Sigmoid colon (tissue), 7 donors: Measurements from ENCODE around the gene NDOR1. TPM values are rescaled to one million over a fixed set of nuclear protein-coding genes. Genes with fewer than 3 reads are reported as not detected.

Experiments used
- DNase-seq: peaks from one replicate; pipeline ENCODE4 v3.0.0-alpha.2; 2019
- H3K27ac ChIP-seq, 4 donors: fragments of 200-600 bp; sonication (generic); one replicate each; pipeline ENCODE4 v1.5.1; 2016 to 2019; ENCODE audit warnings: mild to moderate bottlenecking in 1 of 4
- H3K27me3 ChIP-seq, 3 donors: fragments of 200-600 bp; sonication (generic); one replicate each; pipeline ENCODE4 v1.5.1; 2019; ENCODE audit warnings: mild to moderate bottlenecking in 1 of 3
- H3K36me3 ChIP-seq, 4 donors: fragments of 200-600 bp; sonication (generic); one replicate each; pipeline ENCODE4 v1.5.1; 2016 to 2019
- H3K4me1 ChIP-seq, 4 donors: fragments of 200-600 bp; sonication (generic); one replicate each; pipeline ENCODE4 v1.5.1; 2017 to 2019
- H3K4me3 ChIP-seq, 4 donors: fragments of 200-600 bp; sonication (generic); one replicate each; pipeline ENCODE4 v1.5.1; 2017 to 2019; ENCODE audit warnings: mild to moderate bottlenecking in 2 of 4, moderate library complexity in 1 of 4
- H3K9me3 ChIP-seq, 4 donors: fragments of 200-600 bp in 3 of 4; sonication (generic) in 3 of 4; one replicate each; pipeline versions ENCODE4 v1.5.1 to v1.6.1; 2013 to 2019
- CTCF ChIP-seq, 4 experiments: fragments of 450-650 bp in 3 of 4; fragments of 200-600 bp in 1 of 4; IDR thresholded peaks; one replicate each; pipeline ENCODE4 v1.5.1; 2016 to 2019; ENCODE audit warnings: antibody characterized with exemption in 4 of 4, mild to moderate bottlenecking in 3 of 4, moderate library complexity in 2 of 4
- EP300 ChIP-seq, 4 donors: sonication (generic); formaldehyde crosslinking; IDR thresholded peaks; one replicate each; pipeline ENCODE4 v1.6.1; 2017; ENCODE audit warnings: antibody characterized with exemption in 4 of 4
- POLR2A ChIP-seq, 2 donors: fragments of 450-650 bp; IDR thresholded peaks; one replicate each; pipeline ENCODE4 v1.6.1; 2016; ENCODE audit warnings: antibody characterized with exemption in 2 of 2, mild to moderate bottlenecking in 2 of 2, moderate library complexity in 2 of 2
- POLR2AphosphoS5 ChIP-seq, 4 donors: sonication (generic); formaldehyde crosslinking; IDR thresholded peaks; one replicate each; pipeline ENCODE4 v1.6.1; 2017; ENCODE audit warnings: antibody characterized with exemption in 4 of 4
- WGBS, 2 donors: extraction: QIAGEN DNeasy Blood & Tissue Kit; methylation state at CpG; one replicate each; pipeline ENCODE4 v1.1.7; 2013; 5-methylcytosine and 5-hydroxymethylcytosine counted together
- intact Hi-C: fragments of 100-400 bp; cut with DNase I; formaldehyde crosslinking; loops from one replicate; pipeline ENCODE4 v1.15.1; 2023
- polyA plus RNA-seq, 3 donors: library from polyadenylated mRNA; stranded (reverse); fragments of 200-250 nt; gene quantifications; one replicate each; pipeline ENCODE4 v1.2.3, GENCODE V29; 2013
- total RNA-seq, 4 donors: library from RNA; depleted of rRNA; stranded (reverse); fragments of >200 nt; gene quantifications; one replicate each; pipeline ENCODE4 v1.1.0, GENCODE V29; 2016
- donor health status: healthy with polysubstance abuse.
- donor health status: Bipolar disorder and iron deficiency.
- donor health status: healthy.

Gene NDOR1
- total and polyA plus RNA-seq, 7 donors, result 3.8 to 20.2 (median 5.4) TPM

- DNase-seq, result no peak
- Histone ChIP-seq H3K27ac (no peak overlapping the region), H3K4me3 (no peak overlapping the region), H3K9me3 (no peaks in the 10 kb centered on the region), H3K27me3 (no peaks in the 10 kb centered on the region), H3K36me3 (peaks cover 0 to 20% (median 0%) of the 10 kb centered on the region in 4 donors), H3K4me1 (peaks cover 0 to 5% (median 0%) of the 10 kb centered on the region in 4 donors)
- intact Hi-C loops, result no loop called here
- TF ChIP-seq POLR2AphosphoS5 (IDR thresholded peaks at IDR 0.05), result no peak
- no peak for TF ChIP-seq CTCF (IDR thresholded peaks at IDR 0.05)
- no peak for TF ChIP-seq EP300 (IDR thresholded peaks at IDR 0.05)
- no peak for TF ChIP-seq POLR2A (IDR thresholded peaks at IDR 0.05)
- WGBS, 2 donors, result 88 to 93% methylated on average over 49 of the region's 49 CpGs
These were observed 7.9 kb downstream of the NDOR1 start for GRCh38 chr9:137213160-137214060.

- Histone ChIP-seq H3K9me3 (no peaks in the 10 kb centered on the region), H3K27ac (no peak overlapping the region), H3K4me1 (peaks cover 0 to 5% (median 0%) of the 10 kb centered on the region in 4 donors), H3K27me3 (no peaks in the 10 kb centered on the region), H3K4me3 (no peak overlapping the region), H3K36me3 (peaks cover 0 to 16% (median 0%) of the 10 kb centered on the region in 4 donors)
- DNase-seq, result no peak
- WGBS, 2 donors, result 95% methylated on average over 19 of the region's 19 CpGs
- intact Hi-C loops, result no loop called here
- no peak for TF ChIP-seq EP300 (IDR thresholded peaks at IDR 0.05)
- no peak for TF ChIP-seq POLR2A (IDR thresholded peaks at IDR 0.05)
- TF ChIP-seq POLR2AphosphoS5 (IDR thresholded peaks at IDR 0.05), result no peak
- no peak for TF ChIP-seq CTCF (IDR thresholded peaks at IDR 0.05)
These were observed 9.1 kb downstream of the NDOR1 start for GRCh38 chr9:137214620-137215019.

- no peak overlapping the region for H3K27ac ChIP-seq
- WGBS, 2 donors, result 93 to 96% methylated on average over 22 of the region's 22 CpGs
- H3K4me3 ChIP-seq, result no peak overlapping the region
- H3K9me3 ChIP-seq, result no peaks in the 10 kb centered on the region
- DNase-seq, result no peak
- intact Hi-C loops, result no loop called here
- TF ChIP-seq POLR2AphosphoS5 (IDR thresholded peaks at IDR 0.05) (no peak), CTCF (IDR thresholded peaks at IDR 0.05) (no peak), EP300 (IDR thresholded peaks at IDR 0.05) (no peak), POLR2A (IDR thresholded peaks at IDR 0.05) (no peak)
- no peaks in the 10 kb centered on the region for H3K27me3 ChIP-seq
- peaks cover 0 to 15% (median 0%) of the 10 kb centered on the region in 4 donors for H3K36me3 ChIP-seq
- peaks cover 0 to 5% (median 0%) of the 10 kb centered on the region in 4 donors for H3K4me1 ChIP-seq
These were observed 9.9 kb downstream of the NDOR1 start for GRCh38 chr9:137215196-137215986.

- peaks cover 0 to 11% (median 4%) of the 10 kb centered on the region in 4 donors for H3K4me1 ChIP-seq
- TF ChIP-seq POLR2AphosphoS5 (IDR thresholded peaks at IDR 0.05), result no peak
- TF ChIP-seq EP300 (IDR thresholded peaks at IDR 0.05), result no peak
- TF ChIP-seq POLR2A (IDR thresholded peaks at IDR 0.05), result no peak
- TF ChIP-seq CTCF (IDR thresholded peaks at IDR 0.05), result no peak
- 92 to 95% methylated on average over 30 of the region's 30 CpGs for WGBS, 2 donors
- DNase-seq, result no peak
- peaks cover 0 to 15% (median 0%) of the 10 kb centered on the region in 4 donors for H3K36me3 ChIP-seq
- intact Hi-C loops, result no loop called here
- no peaks in the 10 kb centered on the region for H3K27me3 ChIP-seq
- no peaks in the 10 kb centered on the region for H3K9me3 ChIP-seq
- H3K4me3 ChIP-seq, result no peak overlapping the region
- no peak overlapping the region for H3K27ac ChIP-seq
These were observed 10.9 kb downstream of the NDOR1 start for GRCh38 chr9:137216188-137216965.
